ENCODE data around the gene ARHGEF3.

ARHGEF3 gene

GRCh38 chr3:56792193-56792592, 9.6 kb downstream of the ARHGEF3 start:
- POLR2A ChIA-PET = interaction anchor here (1.1 kb wide), 1 partner anchor 9 kb away, joined by 3 read pairs; the partner anchor contains the start of gene ARHGEF3
- CTCF ChIA-PET = no interaction called here
- H3K4me1 ChIP-seq (ENCODE audit: control insufficient read depth, insufficient read depth, low read length) = peaks cover 3% of the 10 kb centered on the region; the same call in 1 of the 2 replicates
- no peaks in the 10 kb centered on the region for H3K36me3 ChIP-seq (ENCODE audit: control insufficient read depth in 2 of 2, insufficient read depth in 1 of 2, low read length in 2 of 2)
- no peaks in the 10 kb centered on the region for H3K9me3 ChIP-seq (ENCODE audit: control insufficient read depth, insufficient read depth, low read depth, low read length)
- TF ChIP-seq ZNF544 (tag by site-specific recombination; IDR thresholded peaks at IDR 0.05) (no peak), ZNF571 (tag by site-specific recombination; IDR thresholded peaks at IDR 0.05) (no peak), ZNF629 (tag by site-specific recombination; IDR thresholded peaks at IDR 0.05) (no peak)
- H3K4me3 ChIP-seq (ENCODE audit: low read depth, low read length) = no peak overlapping the region
- no peak overlapping the region for H3K27ac ChIP-seq (ENCODE audit: extremely low read depth, low read depth, low read length)

- Histone ChIP-seq H3K36me3 (ENCODE audit: control insufficient read depth in 2 of 2, insufficient read depth in 1 of 2, low read length in 2 of 2) (no peaks in the 10 kb centered on the region), H3K4me3 (ENCODE audit: low read depth, low read length) (no peak overlapping the region), H3K27ac (ENCODE audit: extremely low read depth, low read depth, low read length) (no peak overlapping the region), H3K4me1 (ENCODE audit: control insufficient read depth, insufficient read depth, low read length) (peaks cover 1% of the 10 kb centered on the region), H3K9me3 (ENCODE audit: control insufficient read depth, insufficient read depth, low read depth, low read length) (no peaks in the 10 kb centered on the region)
- TF ChIP-seq ZNF24 (tag by site-specific recombination; IDR thresholded peaks at IDR 0.05) (no peak), ZNF585B (tag by site-specific recombination; IDR thresholded peaks at IDR 0.05) (peak; percentile 35; the same call in 1 of the 2 replicates)
- ChIA-PET CTCF (interaction anchor here (1.1 to 4.3 kb wide), 2 partner anchors 9 to 185 kb away, joined by 4 to 37 read pairs; partner anchors contain the start of gene ARHGEF3), POLR2A (interaction anchor here (0.5 to 0.6 kb wide), 2 partner anchors 29 to 97 kb away, joined by 4 to 5 read pairs; no protein-coding TSS in a partner anchor)
Observed at GRCh38 chr3:56790016-56790821, 11.5 kb downstream of the ARHGEF3 start.

GRCh38 chr3:56789076-56789475, 12.7 kb downstream of the ARHGEF3 start:
- no peaks in the 10 kb centered on the region for H3K36me3 ChIP-seq (ENCODE audit: control insufficient read depth in 2 of 2, insufficient read depth in 1 of 2, low read length in 2 of 2)
- H3K4me3 ChIP-seq (ENCODE audit: low read depth, low read length) = no peak overlapping the region
- ChIA-PET CTCF (interaction anchor here (4.3 kb wide), 1 partner anchor 10 kb away, joined by 37 read pairs; the partner anchor contains the start of gene ARHGEF3), POLR2A (no interaction called here)
- no peaks in the 10 kb centered on the region for H3K9me3 ChIP-seq (ENCODE audit: control insufficient read depth, insufficient read depth, low read depth, low read length)
- no peak for TF ChIP-seq ZNF558 (tag by site-specific recombination; IDR thresholded peaks at IDR 0.05)
- peak; percentile 65; the same call in 1 of the 2 replicates for TF ChIP-seq OSR2 (tag by site-specific recombination; IDR thresholded peaks at IDR 0.05)
- no peak for TF ChIP-seq GLI2 (tag by site-specific recombination; IDR thresholded peaks at IDR 0.05; ENCODE audit: borderline replicate concordance, low read depth)
- no peak for TF ChIP-seq ZNF561 (tag by site-specific recombination; IDR thresholded peaks at IDR 0.05; ENCODE audit: borderline replicate concordance)
- no peak for TF ChIP-seq ZNF202 (tag by site-specific recombination; IDR thresholded peaks at IDR 0.05; ENCODE audit: borderline replicate concordance)
- TF ChIP-seq ZNF341 (tag by site-specific recombination; IDR thresholded peaks at IDR 0.05; ENCODE audit: low read depth) = no peak
- TF ChIP-seq YY2 (tag by site-specific recombination; IDR thresholded peaks at IDR 0.05) = no peak
- peaks cover 9% of the 10 kb centered on the region for H3K4me1 ChIP-seq (ENCODE audit: control insufficient read depth, insufficient read depth, low read length)
- H3K27ac ChIP-seq (ENCODE audit: extremely low read depth, low read depth, low read length) = no peak overlapping the region

- POLR2A ChIA-PET = no interaction called here
- Histone ChIP-seq H3K27ac (ENCODE audit: extremely low read depth, low read depth, low read length) (no peak overlapping the region), H3K36me3 (ENCODE audit: control insufficient read depth in 2 of 2, insufficient read depth in 1 of 2, low read length in 2 of 2) (no peaks in the 10 kb centered on the region), H3K4me1 (ENCODE audit: control insufficient read depth, insufficient read depth, low read length) (peaks cover 9% of the 10 kb centered on the region), H3K9me3 (ENCODE audit: control insufficient read depth, insufficient read depth, low read depth, low read length) (no peaks in the 10 kb centered on the region), H3K4me3 (ENCODE audit: low read depth, low read length) (no peak overlapping the region)
- CTCF ChIA-PET = interaction anchor here (4.3 kb wide), 1 partner anchor 11 kb away, joined by 37 read pairs; the partner anchor contains the start of gene ARHGEF3
- TF ChIP-seq ZBTB10 (tag by site-specific recombination; IDR thresholded peaks at IDR 0.05) (no peak), SP7 (tag by site-specific recombination; IDR thresholded peaks at IDR 0.05) (no peak)
Observed at GRCh38 chr3:56788521-56788920, 13.2 kb downstream of the ARHGEF3 start.

Measured in HEK293 (cell line).